ENCODE measurements around the gene PDZD8.

The PDZD8 gene

GRCh38 chr10:117390420-117390819 lies 15.2 kb upstream of the PDZD8 start:
- no peak for DNase-seq

- DNase-seq, result no peak
These were observed 11.6 kb upstream of the PDZD8 start for GRCh38 chr10:117386805-117387204.

GRCh38 chr10:117382861-117383260 lies 7.6 kb upstream of the PDZD8 start:
- DNase-seq, result no peak

GRCh38 chr10:117374506-117375359 lies 507 bp downstream of the PDZD8 start:
- DNase-seq, result peak in 3 of 4 experiments; percentile 25 to 70 (median 50)

GRCh38 chr10:117373823-117374505 lies 1.3 kb downstream of the PDZD8 start:
- peak; percentile 59 to 73 (median 67) for DNase-seq

GRCh38 chr10:117370205-117370604 lies 5.0 kb downstream of the PDZD8 start:
- DNase-seq, result no peak

GRCh38 chr10:117367718-117368117 lies 7.5 kb downstream of the PDZD8 start:
- DNase-seq, result no peak

- no peak for DNase-seq
These were observed 8.5 kb downstream of the PDZD8 start for GRCh38 chr10:117366741-117367140.

- peak in 1 of 4 experiments; percentile 6 for DNase-seq
These were observed 9.6 kb downstream of the PDZD8 start for GRCh38 chr10:117365612-117366011.

GRCh38 chr10:117364110-117364960 lies 10.9 kb downstream of the PDZD8 start:
- peak; percentile 33 to 54 (median 38) for DNase-seq

GRCh38 chr10:117363028-117363427 lies 12.2 kb downstream of the PDZD8 start:
- no peak for DNase-seq

GRCh38 chr10:117362313-117362712 lies 12.9 kb downstream of the PDZD8 start:
- no peak for DNase-seq

- DNase-seq, result no peak
These were observed 14.1 kb downstream of the PDZD8 start for GRCh38 chr10:117360994-117361667.

- DNase-seq, result no peak
These were observed 15.2 kb downstream of the PDZD8 start for GRCh38 chr10:117360016-117360415.

GRCh38 chr10:117355072-117355471 lies 20.2 kb downstream of the PDZD8 start:
- no peak for DNase-seq

GRCh38 chr10:117353684-117354083 lies 21.6 kb downstream of the PDZD8 start:
- DNase-seq, result peak in 2 of 4 experiments; percentile 29 to 54

- no peak for DNase-seq
These were observed 22.5 kb downstream of the PDZD8 start for GRCh38 chr10:117352724-117353123.

- DNase-seq, result no peak
These were observed 23.2 kb downstream of the PDZD8 start for GRCh38 chr10:117351996-117352395.

- DNase-seq, result no peak
These were observed 23.7 kb downstream of the PDZD8 start for GRCh38 chr10:117351558-117351957.

- DNase-seq, result peak in 2 of 4 experiments; percentile 21 to 54
These were observed 24.3 kb downstream of the PDZD8 start for GRCh38 chr10:117350909-117351308.

GRCh38 chr10:117348236-117348635 lies 27.0 kb downstream of the PDZD8 start:
- DNase-seq, result no peak

- no peak for DNase-seq
These were observed 28.7 kb downstream of the PDZD8 start for GRCh38 chr10:117346574-117346973.
